Gastroesophageal sphincter (tissue), 4 donors: Measurements from ENCODE around the gene ACER2. TPM values are rescaled to one million over a fixed set of nuclear protein-coding genes. Genes with fewer than 3 reads are reported as not detected.

Experiments
- ATAC-seq: fragments of 150-250 bp; one replicate; pipeline ENCODE4 v1.9.1; 2016; ENCODE audit warnings: mild to moderate bottlenecking, moderate library complexity
- H3K27ac ChIP-seq, 4 donors: fragments of 200-600 bp; sonication (generic) in 3 of 4; 1 replicate in 3 of 4; 2 replicates in 1 of 4; pipeline ENCODE4 v1.5.1; 2016 to 2019
- H3K27me3 ChIP-seq: fragments of 200-600 bp; sonication (generic); one replicate; pipeline ENCODE4 v1.5.1; 2019
- H3K36me3 ChIP-seq, 2 donors: fragments of 200-600 bp; sonication (generic); one replicate each; pipeline ENCODE4 v1.5.1; 2019; ENCODE audit warnings: control low read depth in 1 of 2
- H3K4me1 ChIP-seq, 3 donors: fragments of 200-600 bp; sonication (generic); 1 replicate in 2 of 3; 2 replicates in 1 of 3; pipeline ENCODE4 v1.5.1; 2016 to 2019; ENCODE audit warnings: control low read depth in 2 of 3
- H3K4me3 ChIP-seq, 2 donors: fragments of 200-600 bp; sonication (generic); one replicate each; pipeline ENCODE4 v1.5.1; 2019; ENCODE audit warnings: mild to moderate bottlenecking in 1 of 2, moderate library complexity in 1 of 2
- H3K9me3 ChIP-seq, 3 donors: fragments of 200-600 bp; sonication (generic); one replicate each; pipeline ENCODE4 v1.5.1; 2017 to 2019; ENCODE audit warnings: control low read depth in 2 of 3
- CTCF ChIP-seq, 4 experiments: fragments of 200-600 bp in 2 of 4; fragments of 450-650 bp in 2 of 4; sonication (generic) in 1 of 4; IDR thresholded peaks; one replicate each; pipeline ENCODE4 v1.5.1; 2017 to 2019; ENCODE audit warnings: antibody characterized with exemption in 4 of 4, mild to moderate bottlenecking in 2 of 4, moderate library complexity in 2 of 4
- EP300 ChIP-seq: sonication (generic); formaldehyde crosslinking; IDR thresholded peaks from one replicate; pipeline ENCODE4 v1.6.1; 2017; ENCODE audit warnings: antibody characterized with exemption, mild to moderate bottlenecking
- POLR2A ChIP-seq, 2 donors: fragments of 450-650 bp; IDR thresholded peaks; one replicate each; pipeline ENCODE4 v1.6.1; 2017; ENCODE audit warnings: antibody characterized with exemption in 2 of 2, mild to moderate bottlenecking in 2 of 2, moderate library complexity in 1 of 2
- POLR2AphosphoS5 ChIP-seq: sonication (generic); formaldehyde crosslinking; IDR thresholded peaks from one replicate; pipeline ENCODE4 v1.6.1; 2017; ENCODE audit warnings: antibody characterized with exemption
- whole genome bisulfite sequencing, 2 donors: methylation state at CpG; one replicate each; pipeline ENCODE4 v1.1.5; 2018; ENCODE audit warnings: low coverage in 1 of 2; 5-methylcytosine and 5-hydroxymethylcytosine counted together
- total RNA-seq, 4 donors: library from RNA; depleted of rRNA; stranded (reverse); fragments of >200 nt; gene quantifications; one replicate each; pipeline ENCODE4 v1.1.0, GENCODE V29; 2016

Gene ACER2
- total RNA-seq, 4 donors from 2014 or later, result 2.4 to 6.1 (median 3.2) TPM

GRCh38 chr9:19479874-19480273 lies 71.1 kb downstream of the ACER2 start:
- H3K4me1 ChIP-seq, result no peaks in the 10 kb centered on the region
- no peak overlapping the region for H3K4me3 ChIP-seq
- H3K36me3 ChIP-seq, result no peaks in the 10 kb centered on the region
- TF ChIP-seq CTCF (IDR thresholded peaks at IDR 0.05) (no peak), EP300 (no peak), POLR2A (IDR thresholded peaks at IDR 0.05) (no peak), POLR2AphosphoS5 (no peak)
- H3K27ac ChIP-seq, result no peak overlapping the region
- ATAC-seq, result no peak
- peaks cover 4% of the 10 kb centered on the region for H3K27me3 ChIP-seq
- no peaks in the 10 kb centered on the region for H3K9me3 ChIP-seq

DNA sequence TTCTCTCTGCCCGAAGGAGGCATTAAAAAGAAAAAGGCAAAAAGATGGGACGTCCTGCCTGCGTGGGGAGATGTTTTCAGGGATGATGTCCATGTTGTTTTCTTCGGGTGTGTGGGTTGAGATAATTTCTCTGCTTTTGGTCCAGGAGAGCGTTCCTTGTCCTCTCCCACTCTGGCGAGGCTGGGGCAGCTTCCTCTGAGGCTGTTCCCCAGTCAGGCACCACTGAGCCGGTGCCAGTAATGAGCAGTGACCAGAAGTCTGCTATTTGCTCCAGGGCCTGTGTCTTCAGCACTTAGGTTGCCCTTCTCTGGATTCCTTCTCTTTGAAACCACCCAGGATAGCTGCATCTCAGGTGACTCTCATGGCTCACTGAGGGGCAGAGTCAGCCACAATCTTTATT lies 71.5 kb downstream of the ACER2 start:
- 86% methylated on average over 7 of the region's 7 CpGs; no CpG with 5 or more reads in 1 of the 2 donors for WGBS, 2 donors
- ATAC-seq, result no peak
- TF ChIP-seq POLR2A (IDR thresholded peaks at IDR 0.05), result no peak

GRCh38 chr9:19481121-19481870 lies 72.5 kb downstream of the ACER2 start:
- H3K9me3 ChIP-seq, result no peaks in the 10 kb centered on the region
- no peak for ATAC-seq

More for the DNA sequence above, 71.5 kb downstream of the ACER2 start:
- Histone ChIP-seq H3K27me3 (peaks cover 4% of the 10 kb centered on the region), H3K27ac (no peak overlapping the region), H3K36me3 (no peaks in the 10 kb centered on the region), H3K9me3 (no peaks in the 10 kb centered on the region), H3K4me3 (no peak overlapping the region), H3K4me1 (no peaks in the 10 kb centered on the region)

DNA sequence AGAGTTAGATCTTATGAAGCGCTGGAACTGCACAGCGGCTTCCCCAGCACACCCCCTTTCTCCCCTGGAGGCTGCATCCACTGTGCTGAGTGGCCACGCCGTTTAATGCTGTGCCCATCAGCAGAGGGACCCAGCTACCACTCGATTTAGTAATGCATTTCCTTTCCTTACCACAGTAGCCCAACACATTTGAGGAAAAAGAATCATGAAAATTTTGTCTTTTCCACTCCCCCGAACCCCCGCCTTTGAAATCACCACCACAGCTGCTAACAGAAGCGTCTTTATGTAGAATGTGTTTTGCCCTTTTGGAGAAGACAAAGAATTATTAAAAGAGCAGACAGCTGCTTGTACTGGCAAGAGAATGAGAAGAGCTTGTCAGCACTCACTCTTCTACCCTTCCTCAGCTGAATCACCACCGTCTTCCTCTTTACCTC lies 73.2 kb downstream of the ACER2 start:
- H3K4me1 ChIP-seq, result no peaks in the 10 kb centered on the region
- ATAC-seq, result no peak
- 67 to 74% methylated on average over 4 to 9 of the region's 9 CpGs for WGBS, 2 donors
- H3K27ac ChIP-seq, result no peak overlapping the region
- no peaks in the 10 kb centered on the region for H3K36me3 ChIP-seq
- H3K9me3 ChIP-seq, result no peaks in the 10 kb centered on the region
- no peak overlapping the region for H3K4me3 ChIP-seq
- TF ChIP-seq CTCF (IDR thresholded peaks at IDR 0.05) (no peak), POLR2A (IDR thresholded peaks at IDR 0.05) (no peak), POLR2AphosphoS5 (no peak), EP300 (no peak)
- H3K27me3 ChIP-seq, result peaks cover 1% of the 10 kb centered on the region

More at GRCh38 chr9:19481121-19481870, 72.5 kb downstream of the ACER2 start:
- no peak overlapping the region for H3K4me3 ChIP-seq
- H3K27ac ChIP-seq, result no peak overlapping the region
- TF ChIP-seq CTCF (IDR thresholded peaks at IDR 0.05) (no peak), EP300 (no peak), POLR2AphosphoS5 (no peak), POLR2A (IDR thresholded peaks at IDR 0.05) (no peak)
- H3K36me3 ChIP-seq, result no peaks in the 10 kb centered on the region
- 52 to 72% methylated on average over 4 to 5 of the region's 10 CpGs for WGBS, 2 donors
- peaks cover 4% of the 10 kb centered on the region for H3K27me3 ChIP-seq
- no peaks in the 10 kb centered on the region for H3K4me1 ChIP-seq

DNA sequence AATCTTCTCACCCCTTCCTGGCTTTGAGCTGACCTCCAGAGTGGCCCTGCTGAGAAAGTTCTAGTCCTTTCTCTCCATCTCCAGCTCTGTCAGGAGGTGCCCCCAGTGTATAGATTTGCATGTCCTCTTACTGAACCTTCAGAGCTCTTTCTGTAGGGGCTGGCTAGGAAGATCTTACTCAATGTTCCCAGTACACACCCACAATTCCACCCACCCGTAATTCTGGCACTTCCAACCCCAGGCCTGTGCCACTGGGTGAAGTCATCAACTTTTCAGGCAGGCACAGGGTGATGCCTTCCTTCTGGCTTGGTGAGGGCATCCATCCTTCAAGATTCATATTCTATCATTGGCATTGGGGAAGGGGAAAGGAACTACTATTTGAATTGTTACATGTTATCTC lies 75.9 kb downstream of the ACER2 start:
- H3K36me3 ChIP-seq, result no peaks in the 10 kb centered on the region

GRCh38 chr9:19485193-19485592 lies 76.4 kb downstream of the ACER2 start:
- Histone ChIP-seq H3K27me3 (no peaks in the 10 kb centered on the region), H3K27ac (no peak overlapping the region), H3K4me1 (no peaks in the 10 kb centered on the region), H3K4me3 (no peak overlapping the region), H3K36me3 (no peaks in the 10 kb centered on the region), H3K9me3 (no peaks in the 10 kb centered on the region)
- TF ChIP-seq CTCF (IDR thresholded peaks at IDR 0.05) (no peak), POLR2AphosphoS5 (no peak), POLR2A (IDR thresholded peaks at IDR 0.05) (no peak), EP300 (no peak)
- 80 to 100% methylated on average over 1 to 2 of the region's 2 CpGs for WGBS, 2 donors
- no peak for ATAC-seq

More for the DNA sequence above, 75.9 kb downstream of the ACER2 start:
- no peak overlapping the region for H3K27ac ChIP-seq
- H3K4me1 ChIP-seq, result no peaks in the 10 kb centered on the region
- no peak for TF ChIP-seq POLR2AphosphoS5
- H3K9me3 ChIP-seq, result no peaks in the 10 kb centered on the region
- no peak overlapping the region for H3K4me3 ChIP-seq
- no peaks in the 10 kb centered on the region for H3K27me3 ChIP-seq
- WGBS, 2 donors, result 36 to 100% methylated on average over 1 of the region's 1 CpG
- no peak for ATAC-seq
